Activated naive CD8-positive, alpha-beta T cell treated with anti-CD3 and anti-CD28 coated beads, Interleukin-2, amount 50 U/mL, for 24 hours (primary cell): Measurements from ENCODE around the gene PCBP4.
A peak's percentile ranks its signal among the peaks of the same experiment; 100 is the strongest.

ENCODE experiments used
- ATAC-seq: fragments of 150-1000 bp; cut with Tn5 transposase; one replicate; pipeline ENCODE4 v1.10.0; 2021
- DNase-seq: peaks from one replicate; pipeline ENCODE4 v3.0.0; 2021
- H3K27ac Mint-ChIP-seq: one replicate; pipeline ENCODE4 v1.8.0; 2021; ENCODE audit warnings: mild to moderate bottlenecking, mixed read lengths
- H3K27me3 Mint-ChIP-seq: one replicate; pipeline ENCODE4 v1.8.0; 2021; ENCODE audit warnings: mixed read lengths
- H3K36me3 Mint-ChIP-seq: one replicate; pipeline ENCODE4 v1.8.0; 2021; ENCODE audit warnings: low read depth, mixed read lengths
- H3K4me1 Mint-ChIP-seq: one replicate; pipeline ENCODE4 v1.8.0; 2021; ENCODE audit warnings: mixed read lengths
- H3K4me3 Mint-ChIP-seq: one replicate; pipeline ENCODE4 v1.8.0; 2021; ENCODE audit warnings: mild to moderate bottlenecking, moderate library complexity, mixed read lengths
- H3K9me3 Mint-ChIP-seq: one replicate; pipeline ENCODE4 v1.8.0; 2021; ENCODE audit warnings: mixed read lengths

Gene PCBP4

DNA sequence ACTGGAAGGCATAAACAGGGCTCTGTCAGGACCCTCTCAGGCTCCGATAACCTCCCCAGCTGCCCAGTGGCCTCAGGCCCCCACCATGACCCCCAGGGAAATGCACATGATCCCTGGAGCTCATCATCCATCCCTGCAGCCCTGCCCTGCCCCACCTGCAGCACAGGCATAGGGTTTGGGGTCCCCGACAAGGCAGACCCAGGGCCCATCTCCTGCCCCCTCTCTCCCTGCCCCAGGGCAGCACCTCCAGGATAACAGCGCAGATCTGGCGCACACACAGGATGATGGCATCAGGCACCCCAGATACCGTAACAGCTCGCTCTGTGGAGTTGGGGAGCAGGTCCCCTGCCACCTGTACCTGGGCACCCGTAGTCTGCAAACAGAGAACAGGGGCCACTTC lies 7.6 kb downstream of the PCBP4 start:
- ATAC-seq (no peak), DNase-seq (no peak)
- Mint-ChIP-seq H3K4me1 (no peaks in the 10 kb centered on the region), H3K4me3 (no peak overlapping the region), H3K27ac (no peak overlapping the region), H3K9me3 (no peaks in the 10 kb centered on the region), H3K27me3 (peaks cover 19% of the 10 kb centered on the region), H3K36me3 (no peaks in the 10 kb centered on the region)

- no peak overlapping the region for H3K4me3 Mint-ChIP-seq
- no peaks in the 10 kb centered on the region for H3K36me3 Mint-ChIP-seq
- peaks cover 25% of the 10 kb centered on the region for H3K27me3 Mint-ChIP-seq
- no peak for ATAC-seq
- no peak for DNase-seq
- no peaks in the 10 kb centered on the region for H3K9me3 Mint-ChIP-seq
- H3K27ac Mint-ChIP-seq, result no peak overlapping the region
- no peaks in the 10 kb centered on the region for H3K4me1 Mint-ChIP-seq
Measured at GRCh38 chr3:51958603-51959521, 8.4 kb downstream of the PCBP4 start.

DNA sequence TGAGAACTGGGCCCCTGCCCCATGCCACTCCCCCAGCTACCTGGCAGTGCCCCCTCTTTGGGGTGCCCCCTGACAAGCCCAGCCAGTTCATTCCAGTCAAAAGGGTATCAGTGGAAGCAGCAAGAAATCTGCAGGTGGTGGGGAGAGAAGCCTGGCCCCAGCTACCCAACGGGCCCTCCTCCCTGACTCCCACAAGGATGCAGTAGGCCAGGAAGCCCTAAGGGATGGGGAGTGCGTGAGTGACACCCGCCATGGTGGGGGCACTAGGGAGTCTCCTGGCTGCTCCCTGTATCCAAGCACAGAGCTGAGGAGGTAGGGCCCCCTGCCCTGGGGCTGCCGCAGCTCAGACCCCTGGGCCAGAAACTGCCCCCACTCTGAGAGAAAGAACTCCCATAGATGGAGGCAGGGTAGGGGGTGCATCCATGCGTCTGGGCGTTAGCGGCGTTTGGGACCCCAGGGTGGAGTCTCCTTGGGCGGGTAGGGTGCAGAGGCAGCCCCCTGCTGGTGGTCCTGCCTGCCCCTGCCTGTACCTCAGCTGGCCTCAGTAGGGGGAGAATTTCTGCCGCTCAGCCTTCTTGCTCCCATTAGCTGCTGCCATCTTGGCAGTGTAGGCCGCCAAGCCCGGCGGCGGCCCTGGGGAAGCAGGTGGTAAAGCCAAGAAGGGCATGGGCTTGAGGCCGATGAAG lies 9.6 kb downstream of the PCBP4 start:
- no peaks in the 10 kb centered on the region for H3K4me1 Mint-ChIP-seq
- no peak overlapping the region for H3K27ac Mint-ChIP-seq
- peaks cover 34% of the 10 kb centered on the region for H3K27me3 Mint-ChIP-seq
- no peak overlapping the region for H3K4me3 Mint-ChIP-seq
- no peaks in the 10 kb centered on the region for H3K36me3 Mint-ChIP-seq
- no peak for DNase-seq
- ATAC-seq, result no peak
- no peaks in the 10 kb centered on the region for H3K9me3 Mint-ChIP-seq

DNA sequence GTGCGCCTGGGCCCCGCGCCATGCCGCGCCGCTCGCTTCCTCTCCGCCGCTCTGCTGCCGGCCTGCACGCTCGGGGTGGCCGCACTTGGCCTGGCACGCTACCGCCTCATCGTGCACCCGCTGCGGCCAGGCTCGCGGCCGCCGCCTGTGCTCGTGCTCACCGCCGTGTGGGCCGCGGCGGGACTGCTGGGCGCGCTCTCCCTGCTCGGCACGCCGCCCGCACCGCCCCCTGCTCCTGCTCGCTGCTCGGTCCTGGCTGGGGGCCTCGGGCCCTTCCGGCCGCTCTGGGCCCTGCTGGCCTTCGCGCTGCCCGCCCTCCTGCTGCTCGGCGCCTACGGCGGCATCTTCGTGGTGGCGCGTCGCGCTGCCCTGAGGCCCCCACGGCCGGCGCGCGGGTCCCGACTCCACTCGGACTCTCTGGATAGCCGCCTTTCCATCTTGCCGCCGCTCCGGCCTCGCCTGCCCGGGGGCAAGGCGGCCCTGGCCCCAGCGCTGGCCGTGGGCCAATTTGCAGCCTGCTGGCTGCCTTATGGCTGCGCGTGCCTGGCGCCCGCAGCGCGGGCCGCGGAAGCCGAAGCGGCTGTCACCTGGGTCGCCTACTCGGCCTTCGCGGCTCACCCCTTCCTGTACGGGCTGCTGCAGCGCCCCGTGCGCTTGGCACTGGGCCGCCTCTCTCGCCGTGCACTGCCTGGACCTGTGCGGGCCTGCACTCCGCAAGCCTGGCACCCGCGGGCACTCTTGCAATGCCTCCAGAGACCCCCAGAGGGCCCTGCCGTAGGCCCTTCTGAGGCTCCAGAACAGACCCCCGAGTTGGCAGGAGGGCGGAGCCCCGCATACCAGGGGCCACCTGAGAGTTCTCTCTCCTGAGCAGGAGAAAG lies 11.1 kb downstream of the PCBP4 start:
- no peaks in the 10 kb centered on the region for H3K36me3 Mint-ChIP-seq
- no peaks in the 10 kb centered on the region for H3K4me1 Mint-ChIP-seq
- DNase-seq, result peak; percentile 52
- H3K27me3 Mint-ChIP-seq, result peaks cover 34% of the 10 kb centered on the region
- peak; percentile 81 for ATAC-seq
- H3K4me3 Mint-ChIP-seq, result no peak overlapping the region
- H3K27ac Mint-ChIP-seq, result no peak overlapping the region
- no peaks in the 10 kb centered on the region for H3K9me3 Mint-ChIP-seq

DNA sequence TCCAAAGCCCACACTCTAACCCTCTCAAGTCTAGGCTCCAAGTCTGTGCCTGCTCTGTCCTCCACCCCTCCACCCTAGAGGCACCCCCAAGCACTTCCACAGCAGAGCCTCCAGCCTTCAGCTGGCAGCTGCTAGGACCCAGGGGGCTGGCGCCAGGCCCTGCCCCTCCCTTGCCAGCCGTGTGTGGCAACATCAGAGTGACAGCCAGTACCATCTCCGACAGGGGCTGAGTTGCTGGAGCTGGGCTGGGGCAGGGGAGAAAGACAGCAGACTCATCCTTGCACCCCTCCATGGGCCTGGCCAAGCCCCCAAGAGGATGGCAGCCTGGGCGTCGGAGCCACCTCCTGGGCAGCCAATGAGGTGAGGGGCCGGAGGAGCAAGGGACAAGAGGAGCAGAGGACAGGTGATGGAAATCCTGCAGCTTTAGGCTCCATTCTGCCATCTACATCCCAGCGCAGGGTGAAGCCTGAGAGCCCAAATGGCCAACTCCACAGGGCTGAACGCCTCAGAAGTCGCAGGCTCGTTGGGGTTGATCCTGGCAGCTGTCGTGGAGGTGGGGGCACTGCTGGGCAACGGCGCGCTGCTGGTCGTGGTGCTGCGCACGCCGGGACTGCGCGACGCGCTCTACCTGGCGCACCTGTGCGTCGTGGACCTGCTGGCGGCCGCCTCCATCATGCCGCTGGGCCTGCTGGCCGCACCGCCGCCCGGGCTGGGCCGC lies 11.9 kb downstream of the PCBP4 start, which contains the start of gene GPR62:
GPR62 (plus strand) TSS at position 207 of the 718 bp plus-strand sequence; CDS start at position 479, 272 bp downstream.
- H3K4me1 Mint-ChIP-seq, result no peaks in the 10 kb centered on the region
- no peaks in the 10 kb centered on the region for H3K36me3 Mint-ChIP-seq
- ATAC-seq, result no peak
- H3K27ac Mint-ChIP-seq, result no peak within 1 kb of the TSS
- no peak for DNase-seq
- H3K27me3 Mint-ChIP-seq, result peaks cover 34% of the 10 kb centered on the region
- H3K9me3 Mint-ChIP-seq, result no peaks in the 10 kb centered on the region
- no peak within 1 kb of the TSS for H3K4me3 Mint-ChIP-seq

DNA sequence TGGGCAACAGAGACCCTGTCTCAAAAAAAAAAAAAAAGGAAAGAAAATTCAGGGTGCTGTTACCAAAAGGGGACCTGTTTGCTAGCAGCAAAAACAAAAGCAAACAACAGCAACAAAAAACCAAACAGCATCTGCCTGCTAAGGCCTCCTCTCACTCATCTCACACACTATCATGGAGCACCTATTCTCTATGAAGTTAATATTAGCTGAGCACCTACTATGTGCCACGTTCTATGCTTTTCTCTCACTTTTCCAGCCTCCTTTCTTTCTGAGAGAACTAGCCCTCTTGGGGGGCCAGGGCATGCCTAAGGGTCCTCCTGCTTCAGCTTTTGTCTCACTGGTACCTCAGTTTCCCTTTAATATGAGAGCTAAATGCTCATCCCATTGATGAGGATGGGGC lies 12.5 kb downstream of the PCBP4 start:
- Mint-ChIP-seq H3K36me3 (no peaks in the 10 kb centered on the region), H3K27me3 (peaks cover 34% of the 10 kb centered on the region), H3K4me3 (no peak overlapping the region), H3K9me3 (no peaks in the 10 kb centered on the region), H3K27ac (no peak overlapping the region), H3K4me1 (no peaks in the 10 kb centered on the region)
- ATAC-seq (no peak), DNase-seq (no peak)

DNA sequence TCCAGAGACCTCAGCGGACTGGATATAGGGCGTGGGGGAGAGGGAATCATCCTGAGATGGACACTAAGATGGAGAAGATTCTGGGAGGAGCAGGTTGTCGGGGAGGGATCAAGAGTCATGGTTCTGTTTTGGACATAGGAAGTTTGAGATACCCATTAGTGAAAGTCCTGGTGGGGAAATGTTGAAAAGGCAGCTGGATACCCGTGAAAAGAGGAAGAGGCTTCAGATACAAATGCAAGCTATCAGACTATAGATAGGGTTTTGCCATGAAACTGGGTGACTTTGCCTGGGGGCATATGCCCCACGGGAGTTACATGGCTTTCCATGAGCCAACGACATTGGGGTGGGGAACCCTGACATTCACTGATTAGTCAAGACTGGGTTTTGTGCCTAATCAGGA lies 13.1 kb downstream of the PCBP4 start:
- H3K4me3 Mint-ChIP-seq, result no peak overlapping the region
- peaks cover 34% of the 10 kb centered on the region for H3K27me3 Mint-ChIP-seq
- H3K36me3 Mint-ChIP-seq, result no peaks in the 10 kb centered on the region
- DNase-seq, result no peak
- no peak for ATAC-seq
- H3K9me3 Mint-ChIP-seq, result no peaks in the 10 kb centered on the region
- no peaks in the 10 kb centered on the region for H3K4me1 Mint-ChIP-seq
- no peak overlapping the region for H3K27ac Mint-ChIP-seq

- no peak for DNase-seq
- Mint-ChIP-seq H3K27me3 (peaks cover 34% of the 10 kb centered on the region), H3K9me3 (no peaks in the 10 kb centered on the region), H3K27ac (no peak overlapping the region), H3K4me3 (no peak overlapping the region), H3K36me3 (no peaks in the 10 kb centered on the region), H3K4me1 (no peaks in the 10 kb centered on the region)
- no peak for ATAC-seq
Measured at GRCh38 chr3:51953445-51953844, 13.8 kb downstream of the PCBP4 start.

DNA sequence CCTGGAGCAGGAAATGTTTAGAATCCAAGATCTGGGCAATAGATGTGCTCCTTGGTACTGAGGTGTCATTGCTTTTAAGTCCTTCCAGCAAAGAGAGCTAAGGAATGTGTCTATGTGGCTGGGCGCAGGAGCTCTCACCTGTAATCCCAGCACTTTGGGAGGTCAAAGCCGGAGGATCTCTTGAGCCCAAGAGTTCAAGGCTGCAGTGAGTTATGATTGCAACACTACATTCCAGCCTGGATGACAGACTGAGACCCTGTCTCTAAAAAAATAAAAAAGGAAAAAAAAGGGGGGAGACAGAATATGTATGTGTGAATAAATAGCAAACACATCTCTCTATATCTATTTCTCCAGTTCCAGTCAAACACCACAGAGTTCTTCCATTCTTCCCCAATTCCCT lies 16.4 kb downstream of the PCBP4 start:
- no peaks in the 10 kb centered on the region for H3K4me1 Mint-ChIP-seq
- DNase-seq (no peak), ATAC-seq (no peak)
- H3K36me3 Mint-ChIP-seq, result no peaks in the 10 kb centered on the region
- no peak overlapping the region for H3K4me3 Mint-ChIP-seq
- H3K9me3 Mint-ChIP-seq, result no peaks in the 10 kb centered on the region
- peaks cover 23% of the 10 kb centered on the region for H3K27me3 Mint-ChIP-seq
- no peak overlapping the region for H3K27ac Mint-ChIP-seq

GRCh38 chr3:51949121-51949520 lies 18.1 kb downstream of the PCBP4 start:
- no peaks in the 10 kb centered on the region for H3K36me3 Mint-ChIP-seq
- no peaks in the 10 kb centered on the region for H3K9me3 Mint-ChIP-seq
- no peak for DNase-seq
- no peak overlapping the region for H3K27ac Mint-ChIP-seq
- H3K4me1 Mint-ChIP-seq, result no peaks in the 10 kb centered on the region
- H3K4me3 Mint-ChIP-seq, result no peak overlapping the region
- peaks cover 12% of the 10 kb centered on the region for H3K27me3 Mint-ChIP-seq
- no peak for ATAC-seq

- DNase-seq (no peak), ATAC-seq (no peak)
- peaks cover 2% of the 10 kb centered on the region for H3K27me3 Mint-ChIP-seq
- H3K36me3 Mint-ChIP-seq, result no peaks in the 10 kb centered on the region
- no peak overlapping the region for H3K27ac Mint-ChIP-seq
- H3K4me1 Mint-ChIP-seq, result peaks cover 2% of the 10 kb centered on the region
- no peak overlapping the region for H3K4me3 Mint-ChIP-seq
- no peaks in the 10 kb centered on the region for H3K9me3 Mint-ChIP-seq
Measured at GRCh38 chr3:51948016-51948580, 19.2 kb downstream of the PCBP4 start.

DNA sequence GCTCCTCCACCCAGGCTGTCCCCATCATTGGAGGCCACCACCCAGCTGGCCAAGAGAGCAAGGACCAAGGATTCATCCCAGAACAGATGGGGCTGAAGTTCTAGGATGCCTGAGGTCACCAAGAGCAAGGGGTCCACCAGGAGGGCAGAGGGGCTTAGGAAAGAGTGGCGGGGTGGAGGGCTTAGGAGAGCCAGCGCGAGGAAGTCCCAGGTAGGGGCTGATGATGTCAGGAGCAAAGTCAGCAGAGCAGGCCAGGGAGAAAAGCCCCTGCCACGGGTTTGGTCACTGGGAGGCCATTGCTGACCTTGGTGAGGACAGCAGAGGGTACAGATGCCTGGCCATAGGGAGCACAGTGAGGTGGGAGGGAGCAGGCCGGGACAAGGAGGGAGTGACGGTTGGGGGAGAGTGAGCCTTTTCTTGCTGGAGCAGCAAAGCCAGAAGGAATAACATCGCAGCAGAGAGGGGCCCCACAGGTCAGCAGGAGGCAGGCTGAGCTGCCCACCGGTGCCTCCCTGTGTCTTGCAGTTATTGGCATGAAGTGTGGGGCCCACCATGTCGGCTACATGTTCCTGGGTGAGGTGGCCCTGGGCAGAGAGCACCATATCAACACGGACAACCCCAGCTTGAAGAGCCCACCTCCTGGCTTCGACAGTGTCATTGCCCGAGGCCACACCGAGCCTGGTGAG lies 19.9 kb downstream of the PCBP4 start:
- Mint-ChIP-seq H3K4me1 (peaks cover 8% of the 10 kb centered on the region), H3K36me3 (no peaks in the 10 kb centered on the region), H3K4me3 (no peak overlapping the region), H3K27me3 (no peaks in the 10 kb centered on the region), H3K27ac (no peak overlapping the region), H3K9me3 (no peaks in the 10 kb centered on the region)
- DNase-seq (no peak), ATAC-seq (no peak)

DNA sequence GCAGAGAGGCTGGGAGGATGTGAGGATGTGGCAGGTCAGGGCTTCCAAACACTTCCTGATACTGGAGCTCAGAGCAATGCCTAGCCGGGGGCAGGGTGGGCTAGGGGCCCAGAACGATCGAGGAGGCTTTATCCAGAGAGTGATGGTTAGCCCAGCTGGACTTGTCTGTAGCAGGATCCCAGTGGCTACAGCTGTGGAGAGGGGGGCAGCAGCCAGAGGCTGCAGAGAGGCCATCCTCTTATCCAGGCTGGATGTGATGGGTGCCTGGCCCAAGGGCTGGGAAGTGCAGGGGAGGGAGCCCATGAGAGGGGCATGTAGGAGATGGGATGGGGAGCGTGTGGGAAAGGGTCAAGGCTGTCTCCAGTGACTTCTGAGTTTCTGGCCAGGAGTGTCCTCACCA lies 20.5 kb downstream of the PCBP4 start:
- Mint-ChIP-seq H3K36me3 (no peaks in the 10 kb centered on the region), H3K27ac (no peak overlapping the region), H3K9me3 (no peaks in the 10 kb centered on the region), H3K27me3 (no peaks in the 10 kb centered on the region), H3K4me1 (peaks cover 10% of the 10 kb centered on the region), H3K4me3 (no peak overlapping the region)
- DNase-seq, result no peak
- ATAC-seq, result no peak
